Body of pancreas (tissue), 4 donors: Measurements from ENCODE around the gene CRIM1.

Experiments
- POLR2A ChIP-seq, 3 donors: fragments of 450-650 bp; IDR thresholded peaks; one replicate each; pipeline ENCODE4 v1.6.1; 2016; ENCODE audit warnings: antibody characterized with exemption in 3 of 3, mild to moderate bottlenecking in 2 of 3
- TF ChIP-seq, protein P1 (sequence below), 7 experiments: fragments of 450-650 bp in 4 of 7; fragments of 200-600 bp in 3 of 7; sonication (generic) in 3 of 7; IDR thresholded peaks; one replicate each; pipeline ENCODE4 v1.5.1; 2016 to 2019; ENCODE audit warnings: antibody characterized with exemption in 7 of 7

DNA sequence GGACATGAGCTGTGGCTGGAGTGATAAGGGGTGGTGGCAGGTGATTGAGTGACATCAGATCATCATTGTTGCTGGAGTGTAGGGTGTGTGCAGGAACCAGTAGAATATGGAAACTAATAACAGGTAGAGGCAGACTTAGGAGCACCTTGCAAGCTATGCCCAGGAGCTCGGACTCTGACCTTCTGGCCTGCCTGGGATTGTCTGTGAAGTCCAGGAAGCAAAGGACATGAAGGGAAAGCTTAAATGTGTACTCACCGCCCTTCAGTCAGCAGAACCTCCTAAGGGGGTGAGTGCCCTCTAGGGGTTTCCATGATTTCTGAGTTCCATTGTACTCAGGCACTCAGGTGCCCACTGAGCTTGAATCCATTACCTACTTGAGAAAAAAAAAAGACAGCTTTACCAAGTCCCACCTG, 104.2 kb downstream of the CRIM1 start:
- TF ChIP-seq, protein P1, sequence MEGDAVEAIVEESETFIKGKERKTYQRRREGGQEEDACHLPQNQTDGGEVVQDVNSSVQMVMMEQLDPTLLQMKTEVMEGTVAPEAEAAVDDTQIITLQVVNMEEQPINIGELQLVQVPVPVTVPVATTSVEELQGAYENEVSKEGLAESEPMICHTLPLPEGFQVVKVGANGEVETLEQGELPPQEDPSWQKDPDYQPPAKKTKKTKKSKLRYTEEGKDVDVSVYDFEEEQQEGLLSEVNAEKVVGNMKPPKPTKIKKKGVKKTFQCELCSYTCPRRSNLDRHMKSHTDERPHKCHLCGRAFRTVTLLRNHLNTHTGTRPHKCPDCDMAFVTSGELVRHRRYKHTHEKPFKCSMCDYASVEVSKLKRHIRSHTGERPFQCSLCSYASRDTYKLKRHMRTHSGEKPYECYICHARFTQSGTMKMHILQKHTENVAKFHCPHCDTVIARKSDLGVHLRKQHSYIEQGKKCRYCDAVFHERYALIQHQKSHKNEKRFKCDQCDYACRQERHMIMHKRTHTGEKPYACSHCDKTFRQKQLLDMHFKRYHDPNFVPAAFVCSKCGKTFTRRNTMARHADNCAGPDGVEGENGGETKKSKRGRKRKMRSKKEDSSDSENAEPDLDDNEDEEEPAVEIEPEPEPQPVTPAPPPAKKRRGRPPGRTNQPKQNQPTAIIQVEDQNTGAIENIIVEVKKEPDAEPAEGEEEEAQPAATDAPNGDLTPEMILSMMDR (IDR thresholded peaks at IDR 0.05), result peak in 4 of 7 experiments; percentile 30 to 40 (median 35)
- TF ChIP-seq POLR2A (IDR thresholded peaks at IDR 0.05), result no peak
